GM18907 (cell line): ENCODE data around the gene PLCD3.

ENCODE experiments used
- ATAC-seq: cut with Tn5 transposase; IDR thresholded peaks from one replicate; pipeline ENCODE4 v1.9.1; 2021; ENCODE audit warnings: mild to moderate bottlenecking, moderate library complexity; ENCODE audit not compliant: unreplicated experiment

Gene PLCD3

DNA sequence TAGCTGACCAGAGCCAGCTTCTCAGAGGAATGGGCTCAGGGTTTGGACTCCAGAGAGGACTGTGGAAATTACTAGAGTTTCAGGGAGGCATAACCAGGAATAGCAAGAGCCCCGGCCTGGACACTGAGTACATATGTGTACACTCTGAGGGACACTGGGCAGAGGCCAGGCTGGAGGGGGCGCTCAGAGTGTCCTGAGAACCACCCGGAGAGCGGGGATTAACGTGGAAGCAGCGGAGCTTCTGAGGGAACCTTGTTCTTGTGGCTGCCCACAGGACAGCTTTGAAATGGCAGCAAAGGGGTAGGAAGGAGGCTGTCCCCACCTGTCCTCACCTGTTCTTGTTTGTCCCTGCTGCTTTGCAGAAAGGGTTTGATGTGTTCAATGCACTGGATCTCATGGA, 27.8 kb downstream of the PLCD3 start:
- no peak for ATAC-seq

DNA sequence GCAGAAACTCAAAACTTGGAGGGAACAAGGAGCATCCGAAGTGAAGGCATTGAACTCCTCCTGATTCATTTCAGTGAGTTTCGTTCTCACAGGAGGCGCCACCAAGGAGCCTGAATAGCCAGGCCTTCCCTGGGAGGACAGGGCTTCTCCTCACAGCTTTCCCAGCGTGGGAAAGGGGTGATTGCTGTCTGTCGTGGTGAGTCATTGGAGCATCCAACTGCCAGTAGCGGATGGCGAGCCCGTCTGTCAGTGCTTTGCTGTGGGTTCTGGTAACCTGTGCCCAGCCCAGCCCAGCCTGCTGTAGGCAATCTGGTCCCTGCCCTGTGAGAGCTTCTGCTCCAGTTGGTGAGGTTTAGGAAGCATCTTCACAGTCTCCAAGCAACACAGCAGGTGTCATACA, 28.3 kb downstream of the PLCD3 start:
- ATAC-seq = no peak

- ATAC-seq = no peak
Observed at GRCh38 chr17:45103269-45103795, 29.0 kb downstream of the PLCD3 start.

DNA sequence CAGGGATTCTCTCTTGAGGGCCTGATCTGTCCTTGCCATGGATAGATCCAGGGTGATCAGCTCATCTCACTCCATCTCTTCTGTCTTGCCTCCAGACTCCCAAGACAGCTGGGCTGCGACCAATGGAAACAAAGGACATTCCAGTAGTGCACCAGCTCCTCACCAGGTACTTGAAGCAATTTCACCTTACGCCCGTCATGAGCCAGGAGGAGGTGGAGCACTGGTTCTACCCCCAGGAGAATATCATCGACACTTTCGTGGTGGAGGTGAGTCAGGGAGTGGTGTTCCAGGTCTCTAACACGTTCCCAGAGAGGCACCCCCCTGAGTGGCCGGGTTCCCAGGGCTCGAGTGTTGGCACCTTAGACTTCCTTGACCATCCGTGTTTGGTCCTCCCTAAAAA, 29.5 kb downstream of the PLCD3 start:
- ATAC-seq = no peak

GRCh38 chr17:45101883-45102811, 30.2 kb downstream of the PLCD3 start:
- ATAC-seq = no peak

GRCh38 chr17:45101546-45101882, 30.8 kb downstream of the PLCD3 start:
- no peak for ATAC-seq

GRCh38 chr17:45098869-45099616, 33.3 kb downstream of the PLCD3 start:
- no peak for ATAC-seq

- ATAC-seq = no peak
Observed at GRCh38 chr17:45098081-45098868, 34.0 kb downstream of the PLCD3 start.

DNA sequence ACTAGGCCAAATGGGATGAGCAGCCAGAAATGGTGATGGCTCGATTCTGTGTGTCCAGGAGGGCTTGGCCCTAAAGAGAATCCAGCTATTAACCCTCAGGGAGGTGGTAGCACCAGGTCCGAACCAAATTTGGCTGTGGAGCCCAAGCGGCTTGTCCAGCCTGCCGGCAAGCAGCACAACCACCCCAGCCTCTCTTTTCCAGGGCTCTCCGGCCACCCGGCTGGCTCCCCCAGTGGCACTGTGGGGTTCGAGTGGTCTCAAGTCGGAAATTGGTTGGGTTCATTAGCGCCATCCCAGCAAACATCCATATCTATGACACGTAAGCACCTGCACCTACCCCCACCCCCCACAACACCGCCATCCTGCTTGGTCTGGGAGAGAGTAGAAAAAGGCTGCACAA, 35.4 kb downstream of the PLCD3 start:
- ATAC-seq = no peak

GRCh38 chr17:45096141-45096540, 36.2 kb downstream of the PLCD3 start:
- no peak for ATAC-seq

DNA sequence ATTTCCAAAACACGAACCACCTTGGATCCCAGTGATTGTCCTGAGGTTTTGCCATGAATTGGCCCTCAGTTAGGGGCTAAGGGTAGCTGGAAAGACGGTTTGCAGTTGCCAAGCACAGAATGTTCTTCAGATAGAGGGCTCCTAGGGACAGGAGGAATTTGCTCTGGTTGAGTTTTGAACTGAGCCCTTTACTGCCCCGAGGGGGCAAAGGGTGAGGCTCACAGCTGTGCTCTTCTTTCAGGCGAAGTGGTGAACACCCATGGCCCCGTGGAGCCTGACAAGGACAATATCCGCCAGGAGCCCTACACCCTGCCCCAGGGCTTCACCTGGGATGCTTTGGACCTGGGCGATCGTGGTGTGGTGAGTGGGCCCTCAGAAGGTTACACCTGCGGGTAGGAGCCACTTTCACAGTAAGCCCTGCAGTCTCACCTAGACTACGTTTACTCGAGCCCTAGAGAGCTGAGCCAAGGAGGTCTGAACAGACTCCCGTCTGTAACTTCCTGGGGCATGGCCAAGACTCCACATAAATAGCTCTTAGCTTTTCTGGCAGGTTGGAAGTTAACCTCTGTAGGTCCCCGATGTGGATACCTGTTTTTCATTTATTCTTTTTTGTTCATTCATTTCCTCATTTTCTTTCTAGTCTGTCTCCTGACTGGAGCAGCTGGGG, 38.7 kb downstream of the PLCD3 start:
- no peak for ATAC-seq

DNA sequence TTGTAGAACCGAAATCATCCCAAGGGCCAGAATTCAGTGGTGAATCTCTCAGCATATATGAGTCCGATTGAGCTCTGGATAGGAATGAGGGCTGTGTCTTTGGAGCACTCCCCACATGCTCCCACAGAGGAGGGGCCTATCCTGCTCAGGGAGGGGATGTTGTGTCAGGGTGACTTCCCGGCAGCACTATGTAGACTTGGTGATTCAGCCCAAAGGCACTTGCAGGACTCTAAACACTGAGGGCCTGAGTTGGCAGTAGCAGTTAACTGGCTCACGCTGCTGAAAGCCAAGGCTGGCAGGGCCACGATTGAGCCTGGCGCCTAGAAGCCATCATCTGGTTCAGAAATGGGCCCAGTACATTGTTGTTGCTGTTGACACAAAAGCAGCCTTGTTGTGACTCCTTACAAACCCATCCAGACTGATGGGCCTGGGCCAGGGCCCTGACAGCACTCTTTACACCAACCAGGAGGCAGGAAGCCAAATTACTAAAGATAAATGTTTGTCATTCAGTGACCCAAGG, 39.3 kb downstream of the PLCD3 start:
- no peak for ATAC-seq

GRCh38 chr17:45091778-45092425, 40.4 kb downstream of the PLCD3 start:
- ATAC-seq = no peak

DNA sequence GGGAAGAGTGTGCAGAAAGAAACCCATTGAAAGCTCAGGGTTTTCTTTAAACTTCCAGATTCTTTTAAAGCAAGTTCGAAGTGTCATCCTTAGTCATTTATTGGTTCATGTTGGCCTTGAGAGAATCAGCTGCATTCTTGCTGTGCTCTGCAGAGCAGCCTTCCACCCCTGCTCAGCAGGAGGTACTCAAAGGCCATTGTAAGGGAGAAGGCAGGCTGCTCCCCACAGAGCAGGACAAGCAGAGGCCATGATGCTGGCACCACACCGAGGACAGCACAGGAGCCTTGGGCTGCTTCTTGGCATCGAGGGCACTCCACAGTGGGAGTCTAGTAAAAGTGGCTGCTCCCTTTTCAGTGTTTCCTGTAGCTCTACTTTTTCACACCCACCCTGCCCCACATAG, 41.6 kb downstream of the PLCD3 start:
- ATAC-seq = no peak

- ATAC-seq = no peak
Observed at GRCh38 chr17:45088741-45089140, 43.6 kb downstream of the PLCD3 start.

- no peak for ATAC-seq
Observed at GRCh38 chr17:45087978-45088377, 44.3 kb downstream of the PLCD3 start.

DNA sequence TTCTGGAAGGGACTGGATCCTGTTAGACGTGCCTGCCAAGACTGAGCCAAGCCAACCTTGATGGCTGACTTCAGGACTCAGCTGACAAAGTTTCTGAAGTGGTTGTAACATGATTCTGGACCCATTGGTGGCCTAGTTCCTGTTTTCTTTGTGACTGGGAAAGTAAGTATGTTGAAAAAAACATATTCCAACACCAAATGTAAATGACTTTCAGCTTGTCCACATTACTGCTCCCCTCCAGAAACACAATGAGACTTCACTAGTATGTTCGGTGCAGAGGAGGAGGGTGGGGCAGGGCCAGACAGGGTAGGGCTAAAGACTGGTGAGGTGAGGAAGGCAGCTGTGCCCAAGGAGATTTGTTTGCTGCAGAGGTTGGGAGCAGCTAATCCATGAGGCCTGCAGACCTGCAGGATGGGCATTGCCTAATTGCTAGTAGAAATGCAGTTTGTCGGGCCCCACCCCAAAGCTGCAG, 44.8 kb downstream of the PLCD3 start:
- no peak for ATAC-seq

GRCh38 chr17:45086865-45087503, 45.3 kb downstream of the PLCD3 start:
- no peak for ATAC-seq

GRCh38 chr17:45086391-45086790, 45.9 kb downstream of the PLCD3 start:
- ATAC-seq = no peak
